ENCODE measurements around the gene MYOM3. TPM values are rescaled to one million over a fixed set of nuclear protein-coding genes. Genes with fewer than 3 reads are reported as not detected.
"Not testable (repeated sequence)": the region's sequence is repeated elsewhere in the genome, so short reads cannot be mapped to it uniquely, and the experiment has no call there.

Gene MYOM3
- polyA plus RNA-seq, 1 donor (not counting 4 experiments of a cell fraction or from before 2014, with no cell fraction given) = 0.49 TPM

DNA sequence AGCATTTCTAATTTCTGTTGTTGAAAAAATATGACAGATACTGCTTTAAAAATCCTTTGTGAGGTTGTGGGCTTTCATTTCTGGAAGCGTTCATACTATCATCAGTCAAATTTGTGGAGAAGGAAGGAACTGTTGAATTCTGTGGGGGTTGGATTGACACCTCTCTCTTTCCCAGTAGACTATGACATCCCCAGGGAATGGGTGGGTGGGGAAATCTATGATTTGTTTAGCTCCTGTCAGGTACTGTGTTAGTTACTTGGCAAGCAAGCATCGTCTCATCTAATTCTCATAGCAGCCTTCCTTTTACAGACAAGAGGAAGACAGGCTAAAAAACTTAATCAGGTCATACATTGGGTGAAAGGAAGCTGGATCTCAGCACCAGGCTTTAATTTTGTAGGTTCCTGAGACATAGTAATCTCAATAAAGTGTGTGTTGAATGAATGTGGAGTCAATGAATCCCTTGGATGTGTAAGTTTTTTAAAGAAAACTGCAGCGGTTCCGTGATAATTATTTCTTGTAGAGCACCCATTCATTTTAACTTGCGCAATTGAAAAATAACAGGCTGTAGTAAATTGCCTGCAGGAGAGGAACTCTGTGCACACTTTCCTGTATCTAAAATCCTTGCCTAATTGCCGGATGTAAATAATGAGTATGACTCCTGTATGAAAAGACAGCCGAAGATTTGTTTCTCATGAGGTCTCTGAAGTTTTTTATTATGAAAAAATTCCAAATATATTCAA lies 60.6 kb downstream of the MYOM3 start:
- DNase-seq (ENCODE audit: low read depth, low spot score) (no peak), FAIRE-seq (no peak)
- H3K36me3 ChIP-seq (ENCODE audit: control insufficient read depth in 2 of 2, extremely low read depth in 1 of 2, insufficient read depth in 2 of 2, low read length in 2 of 2) = no peaks in the 10 kb centered on the region
- no peaks in the 10 kb centered on the region for H4K20me1 ChIP-seq (ENCODE audit: control insufficient read depth, extremely low read depth, insufficient read depth, low read length)
- H3K9ac ChIP-seq (ENCODE audit: control insufficient read depth, extremely low read depth, insufficient read depth, low read length) = no peak overlapping the region
- H3K9me3 ChIP-seq (ENCODE audit: control insufficient read depth, low read depth, low read length) = no peaks in the 10 kb centered on the region
- no peaks in the 10 kb centered on the region for H3K9me1 ChIP-seq (ENCODE audit: control insufficient read depth, extremely low read depth, insufficient read depth, low read length)
- H3K4me2 ChIP-seq (ENCODE audit: control insufficient read depth, extremely low read depth, insufficient read depth, low read depth, low read length) = no peak overlapping the region
- no peak overlapping the region for H2AFZ ChIP-seq (ENCODE audit: control insufficient read depth, low read length)
- H3K27me3 ChIP-seq (ENCODE audit: control insufficient read depth, extremely low read depth, insufficient read depth, low read length) = no peaks in the 10 kb centered on the region
- dilution Hi-C loops (cut with MboI; ENCODE audit: extremely low pct_ligation_motif_present, low sequenced_read_pairs) = no loop called here
- TF ChIP-seq, protein P1, sequence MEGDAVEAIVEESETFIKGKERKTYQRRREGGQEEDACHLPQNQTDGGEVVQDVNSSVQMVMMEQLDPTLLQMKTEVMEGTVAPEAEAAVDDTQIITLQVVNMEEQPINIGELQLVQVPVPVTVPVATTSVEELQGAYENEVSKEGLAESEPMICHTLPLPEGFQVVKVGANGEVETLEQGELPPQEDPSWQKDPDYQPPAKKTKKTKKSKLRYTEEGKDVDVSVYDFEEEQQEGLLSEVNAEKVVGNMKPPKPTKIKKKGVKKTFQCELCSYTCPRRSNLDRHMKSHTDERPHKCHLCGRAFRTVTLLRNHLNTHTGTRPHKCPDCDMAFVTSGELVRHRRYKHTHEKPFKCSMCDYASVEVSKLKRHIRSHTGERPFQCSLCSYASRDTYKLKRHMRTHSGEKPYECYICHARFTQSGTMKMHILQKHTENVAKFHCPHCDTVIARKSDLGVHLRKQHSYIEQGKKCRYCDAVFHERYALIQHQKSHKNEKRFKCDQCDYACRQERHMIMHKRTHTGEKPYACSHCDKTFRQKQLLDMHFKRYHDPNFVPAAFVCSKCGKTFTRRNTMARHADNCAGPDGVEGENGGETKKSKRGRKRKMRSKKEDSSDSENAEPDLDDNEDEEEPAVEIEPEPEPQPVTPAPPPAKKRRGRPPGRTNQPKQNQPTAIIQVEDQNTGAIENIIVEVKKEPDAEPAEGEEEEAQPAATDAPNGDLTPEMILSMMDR (optimal IDR thresholded peaks at IDR 0.05 in 1 of 3, IDR thresholded peaks at IDR 0.05 in 1 of 3, conservative IDR thresholded peaks at IDR 0.05 in 1 of 3; ENCODE audit: extremely low read depth in 1 of 3, insufficient read depth in 2 of 3, low read length in 3 of 3) = no peak
- TF ChIP-seq EZH2 (IDR thresholded peaks at IDR 0.05; ENCODE audit: low read length) = no peak
- no peak overlapping the region for H3K4me3 ChIP-seq (ENCODE audit: control insufficient read depth in 2 of 3, extremely low read depth in 1 of 3, insufficient read depth in 2 of 3, low read depth in 1 of 3, low read length in 3 of 3)
- H3K79me2 ChIP-seq (ENCODE audit: control insufficient read depth, insufficient read depth, low read length) = no peaks in the 10 kb centered on the region
- peaks cover 12% of the 10 kb centered on the region for H3K4me1 ChIP-seq (ENCODE audit: control insufficient read depth, extremely low read depth, insufficient read depth, low read length)
- no peak overlapping the region for H3K27ac ChIP-seq (ENCODE audit: control insufficient read depth, insufficient read depth, low read length)

GRCh38 chr1:24049733-24050132 lies 62.2 kb downstream of the MYOM3 start:
- FAIRE-seq (no peak), DNase-seq (ENCODE audit: low read depth, low spot score) (no peak)
- Histone ChIP-seq H3K4me2 (ENCODE audit: control insufficient read depth, extremely low read depth, insufficient read depth, low read depth, low read length) (no peak overlapping the region), H3K27me3 (ENCODE audit: control insufficient read depth, extremely low read depth, insufficient read depth, low read length) (no peaks in the 10 kb centered on the region), H3K4me1 (ENCODE audit: control insufficient read depth, extremely low read depth, insufficient read depth, low read length) (peaks cover 18% of the 10 kb centered on the region), H2AFZ (ENCODE audit: control insufficient read depth, low read length) (no peak overlapping the region), H3K9me3 (ENCODE audit: control insufficient read depth, low read depth, low read length) (no peaks in the 10 kb centered on the region), H3K9ac (ENCODE audit: control insufficient read depth, extremely low read depth, insufficient read depth, low read length) (no peak overlapping the region), H3K79me2 (ENCODE audit: control insufficient read depth, insufficient read depth, low read length) (no peaks in the 10 kb centered on the region), H4K20me1 (ENCODE audit: control insufficient read depth, extremely low read depth, insufficient read depth, low read length) (no peaks in the 10 kb centered on the region), H3K27ac (ENCODE audit: control insufficient read depth, insufficient read depth, low read length) (no peak overlapping the region), H3K36me3 (ENCODE audit: control insufficient read depth in 2 of 2, extremely low read depth in 1 of 2, insufficient read depth in 2 of 2, low read length in 2 of 2) (no peaks in the 10 kb centered on the region), H3K9me1 (ENCODE audit: control insufficient read depth, extremely low read depth, insufficient read depth, low read length) (no peaks in the 10 kb centered on the region), H3K4me3 (ENCODE audit: control insufficient read depth in 2 of 3, extremely low read depth in 1 of 3, insufficient read depth in 2 of 3, low read depth in 1 of 3, low read length in 3 of 3) (no peak overlapping the region)
- TF ChIP-seq, protein P1 (optimal IDR thresholded peaks at IDR 0.05 in 1 of 3, IDR thresholded peaks at IDR 0.05 in 1 of 3, conservative IDR thresholded peaks at IDR 0.05 in 1 of 3; ENCODE audit: extremely low read depth in 1 of 3, insufficient read depth in 2 of 3, low read length in 3 of 3) = no peak
- TF ChIP-seq EZH2 (IDR thresholded peaks at IDR 0.05; ENCODE audit: low read length) = no peak
- dilution Hi-C loops (cut with MboI; ENCODE audit: extremely low pct_ligation_motif_present, low sequenced_read_pairs) = no loop called here

GRCh38 chr1:24048894-24049293 lies 63.0 kb downstream of the MYOM3 start:
- DNase-seq (ENCODE audit: low read depth, low spot score); H2AFZ ChIP-seq (ENCODE audit: control insufficient read depth, low read length); H3K9me3 ChIP-seq (ENCODE audit: control insufficient read depth, low read depth, low read length); H4K20me1 ChIP-seq (ENCODE audit: control insufficient read depth, extremely low read depth, insufficient read depth, low read length); FAIRE-seq; H3K9ac ChIP-seq (ENCODE audit: control insufficient read depth, extremely low read depth, insufficient read depth, low read length); H3K27me3 ChIP-seq (ENCODE audit: control insufficient read depth, extremely low read depth, insufficient read depth, low read length); H3K4me2 ChIP-seq (ENCODE audit: control insufficient read depth, extremely low read depth, insufficient read depth, low read depth, low read length); H3K4me3 ChIP-seq (ENCODE audit: control insufficient read depth in 2 of 3, extremely low read depth in 1 of 3, insufficient read depth in 2 of 3, low read depth in 1 of 3, low read length in 3 of 3); H3K9me1 ChIP-seq (ENCODE audit: control insufficient read depth, extremely low read depth, insufficient read depth, low read length); H3K27ac ChIP-seq (ENCODE audit: control insufficient read depth, insufficient read depth, low read length); H3K79me2 ChIP-seq (ENCODE audit: control insufficient read depth, insufficient read depth, low read length); H3K36me3 ChIP-seq (ENCODE audit: control insufficient read depth in 2 of 2, extremely low read depth in 1 of 2, insufficient read depth in 2 of 2, low read length in 2 of 2); dilution Hi-C loops (cut with MboI; ENCODE audit: extremely low pct_ligation_motif_present, low sequenced_read_pairs): not testable (repeated sequence)
- peaks cover 18% of the 10 kb centered on the region for H3K4me1 ChIP-seq (ENCODE audit: control insufficient read depth, extremely low read depth, insufficient read depth, low read length)
